Dermis lymphatic vessel endothelial cell (primary cell): ENCODE data around the gene SLC15A2. TPM values are rescaled to one million over a fixed set of nuclear protein-coding genes. Genes with fewer than 3 reads are reported as not detected.

Experiments
- total RNA-seq: library from RNA; depleted of rRNA; stranded (reverse); fragments of >200 nt; gene quantifications from 2 replicates; pipeline ENCODE4 v1.2.1, GENCODE V29; 2014

Gene SLC15A2
- under 0.01 TPM in 2 replicates for total RNA-seq

GRCh38 chr3:121894301-121894990 is at the start of gene SLC15A2:
SLC15A2 (plus strand) TSS chr3:121894401; CDS start chr3:121894477, 76 bp downstream.

Other genes starting within 250 kb of the SLC15A2 start
- 17.7 and 20.2 TPM in 2 replicates for gene HCLS1, start 233.5 kb upstream of the SLC15A2 start, total RNA-seq
- 45.9 and 48.6 TPM in 2 replicates for gene GOLGB1, start 144.7 kb upstream of the SLC15A2 start, total RNA-seq
- gene IQCB1, start 59.3 kb upstream of the SLC15A2 start, total RNA-seq = 5.7 and 9.2 TPM in 2 replicates
- 0.26 and 0.33 TPM in 2 replicates for gene EAF2, start 59.2 kb upstream of the SLC15A2 start, total RNA-seq
- gene ILDR1, start 127.8 kb downstream of the SLC15A2 start, total RNA-seq = not detected in 2 replicates
- gene CD86, start 161.0 kb downstream of the SLC15A2 start, total RNA-seq = not detected in 2 replicates